22Rv1 (cell line): ENCODE data around the gene RPUSD3.
A peak's percentile ranks its signal among the peaks of the same experiment; 100 is the strongest.
"Not testable (repeated sequence)": the region's sequence is repeated elsewhere in the genome, so short reads cannot be mapped to it uniquely, and the experiment has no call there.

ENCODE experiments used
- H3K27ac ChIP-seq: fragments of 450-650 bp; 2 replicates; pipeline ENCODE4 v1.5.1; 2017
- CTCF ChIP-seq: fragments of 450-650 bp; IDR thresholded peaks from 2 replicates; pipeline ENCODE4 v1.5.1; 2017; ENCODE audit warnings: mild to moderate bottlenecking
- ZFX ChIP-seq: fragments of 450-650 bp; IDR thresholded peaks from 2 replicates; pipeline ENCODE4 v1.6.1; 2017; ENCODE audit warnings: antibody characterized with exemption, borderline replicate concordance

The RPUSD3 gene

GRCh38 chr3:9862391-9863057, 18.7 kb upstream of the RPUSD3 start:
- TF ChIP-seq ZFX (no peak), CTCF (peak; percentile 30; the same call in 1 of the 2 replicates)
- H3K27ac ChIP-seq: no peak overlapping the region

GRCh38 chr3:9861626-9862130, 17.9 kb upstream of the RPUSD3 start:
- no peak for TF ChIP-seq CTCF
- TF ChIP-seq ZFX: no peak
- H3K27ac ChIP-seq: no peak overlapping the region

GRCh38 chr3:9861201-9861600, 17.4 kb upstream of the RPUSD3 start:
- no peak for TF ChIP-seq ZFX
- TF ChIP-seq CTCF: no peak

GRCh38 chr3:9859530-9860025, 15.8 kb upstream of the RPUSD3 start:
- no peak overlapping the region for H3K27ac ChIP-seq
- TF ChIP-seq CTCF (no peak), ZFX (no peak)

More at GRCh38 chr3:9861201-9861600, 17.4 kb upstream of the RPUSD3 start:
- no peak overlapping the region for H3K27ac ChIP-seq

GRCh38 chr3:9855594-9855993, 11.8 kb upstream of the RPUSD3 start:
- TF ChIP-seq CTCF: no peak
- TF ChIP-seq ZFX: no peak
- no peak overlapping the region for H3K27ac ChIP-seq

- H3K27ac ChIP-seq: not testable (repeated sequence)
These were observed 10.6 kb upstream of the RPUSD3 start for GRCh38 chr3:9854291-9854940.

- H3K27ac ChIP-seq: no peak overlapping the region
- TF ChIP-seq CTCF: no peak
- no peak for TF ChIP-seq ZFX
These were observed 8.7 kb upstream of the RPUSD3 start for GRCh38 chr3:9852528-9852927.

- H3K27ac ChIP-seq: not testable (repeated sequence)
These were observed 8.1 kb upstream of the RPUSD3 start for GRCh38 chr3:9851926-9852325.

GRCh38 chr3:9851383-9851782, 7.6 kb upstream of the RPUSD3 start:
- not testable (repeated sequence) for H3K27ac ChIP-seq
